ENCODE measurements around the gene BANK1.

Gene BANK1

DNA sequence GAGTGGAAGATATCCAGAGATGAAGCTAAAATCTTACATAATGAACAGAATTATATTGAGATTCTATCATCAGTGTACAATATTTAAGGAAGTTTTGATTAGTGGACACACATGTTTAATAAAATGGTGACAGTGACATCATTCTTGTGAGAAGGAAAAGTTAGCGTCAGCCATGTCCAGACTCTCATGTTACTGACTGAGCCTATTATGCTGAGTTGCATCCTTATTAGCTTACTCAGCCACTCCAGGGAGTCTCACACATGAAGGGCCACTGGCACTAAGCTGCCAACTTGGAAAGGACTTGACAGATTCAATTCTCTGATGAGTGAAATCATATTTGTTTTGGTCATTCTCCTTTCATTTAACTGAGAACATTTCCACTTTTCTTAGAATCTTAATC is 170.6 kb downstream of the BANK1 start:
- no peak overlapping the region for H3K4me3 ChIP-seq (ENCODE audit: low read depth, low read length)
- TF ChIP-seq CTCF (IDR thresholded peaks at IDR 0.05; ENCODE audit: low read depth, low read length) = no peak

DNA sequence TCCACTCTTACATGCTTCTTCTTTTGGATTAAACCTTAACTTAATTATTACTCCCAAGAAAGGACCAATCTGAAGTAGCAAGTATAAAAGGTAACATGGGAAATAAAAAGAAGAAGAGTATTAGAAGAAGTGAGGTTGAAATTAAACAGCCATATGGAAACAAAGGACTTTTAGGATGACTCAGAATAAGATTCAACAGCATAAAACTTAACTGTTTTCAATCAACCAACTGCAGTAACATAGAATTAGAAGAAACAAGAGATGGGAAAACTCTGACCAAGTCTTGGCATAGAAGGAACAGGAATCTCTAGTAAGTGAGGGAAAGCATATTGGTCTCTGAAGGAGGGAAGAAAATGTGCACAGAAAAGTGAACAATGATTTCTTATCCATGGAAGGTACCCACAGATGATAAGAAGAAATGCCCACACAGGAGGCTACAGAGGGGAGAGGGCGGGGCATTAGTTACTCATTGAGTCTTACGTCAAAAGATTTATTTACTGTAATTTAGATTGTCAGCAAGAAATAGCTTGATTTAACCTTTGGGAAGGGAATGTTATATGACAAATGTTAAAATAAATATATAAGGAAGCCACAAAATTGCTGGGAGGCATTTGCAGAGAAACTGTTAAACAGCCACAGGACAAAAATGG is 177.3 kb downstream of the BANK1 start:
- no peak overlapping the region for H3K4me3 ChIP-seq (ENCODE audit: low read depth, low read length)
- no peak for TF ChIP-seq CTCF (IDR thresholded peaks at IDR 0.05; ENCODE audit: low read depth, low read length)

DNA sequence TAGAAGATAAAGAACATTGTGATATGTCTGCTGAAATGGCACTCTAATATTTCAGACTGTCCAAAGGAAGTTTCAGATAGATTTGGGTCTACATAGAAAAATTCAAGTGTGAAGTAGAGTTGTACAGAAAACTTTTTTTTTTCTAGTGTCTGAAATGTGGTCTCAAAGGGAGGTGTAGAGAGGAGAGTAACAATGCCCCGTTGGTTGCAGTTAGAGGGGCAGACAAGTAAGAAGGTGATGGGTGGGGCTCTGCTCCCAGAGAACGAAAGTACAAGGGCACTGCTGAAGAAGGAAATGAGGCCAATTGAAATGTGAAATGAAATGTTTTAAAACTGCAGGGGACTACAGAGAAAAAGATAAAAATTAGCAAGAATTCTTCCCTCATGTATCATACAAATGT is 177.8 kb downstream of the BANK1 start:
- TF ChIP-seq CTCF (IDR thresholded peaks at IDR 0.05; ENCODE audit: low read depth, low read length) = no peak
- H3K4me3 ChIP-seq (ENCODE audit: low read depth, low read length) = no peak overlapping the region

GRCh38 chr4:101969965-101970364 is 179.4 kb downstream of the BANK1 start:
- no peak for TF ChIP-seq CTCF (IDR thresholded peaks at IDR 0.05; ENCODE audit: low read depth, low read length)
- no peak overlapping the region for H3K4me3 ChIP-seq (ENCODE audit: low read depth, low read length)

- no peak overlapping the region for H3K4me3 ChIP-seq (ENCODE audit: low read depth, low read length)
- TF ChIP-seq CTCF (IDR thresholded peaks at IDR 0.05; ENCODE audit: low read depth, low read length) = no peak
Observed at GRCh38 chr4:101970547-101971155, 180.1 kb downstream of the BANK1 start.

GRCh38 chr4:101972791-101973190 is 182.3 kb downstream of the BANK1 start:
- no peak overlapping the region for H3K4me3 ChIP-seq (ENCODE audit: low read depth, low read length)
- no peak for TF ChIP-seq CTCF (IDR thresholded peaks at IDR 0.05; ENCODE audit: low read depth, low read length)

DNA sequence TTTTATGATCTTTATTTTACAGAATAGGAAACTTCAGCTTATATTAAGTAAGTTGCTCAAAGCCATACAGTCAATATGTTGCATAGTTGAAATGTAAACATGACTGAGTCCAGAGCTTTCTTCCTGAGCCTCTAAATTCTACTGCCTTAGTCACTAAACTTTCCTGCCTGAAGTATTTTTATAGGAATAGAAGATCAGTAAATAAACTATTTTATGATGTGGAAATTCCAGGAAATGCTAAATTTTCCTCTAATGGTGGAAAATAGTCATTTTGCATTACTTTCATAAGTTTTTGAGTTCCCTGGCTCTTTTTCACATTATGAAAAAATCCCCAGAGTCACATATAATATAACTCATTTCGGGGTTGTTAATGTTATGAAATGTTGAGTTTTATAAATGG is 182.8 kb downstream of the BANK1 start:
- H3K4me3 ChIP-seq (ENCODE audit: low read depth, low read length) = no peak overlapping the region
- no peak for TF ChIP-seq CTCF (IDR thresholded peaks at IDR 0.05; ENCODE audit: low read depth, low read length)

Measured in WI38 (cell line).